Progenitor cell of endocrine pancreas (in vitro differentiated cells): ENCODE measurements around the gene TUFM. TPM values are rescaled to one million over a fixed set of nuclear protein-coding genes. Genes with fewer than 3 reads are reported as not detected.

Source experiments
- DNase-seq: peaks from one replicate; pipeline ENCODE4 v3.0.0; 2021; ENCODE audit warnings: low spot score; ENCODE audit not compliant: unreplicated experiment
- H3K27ac Mint-ChIP-seq: 2 replicates; pipeline ENCODE4 v1.8.0; 2021; ENCODE audit warnings: mild to moderate bottlenecking, moderate library complexity, mixed read lengths
- H3K27me3 Mint-ChIP-seq: 2 replicates; pipeline ENCODE4 v1.8.0; 2021; ENCODE audit warnings: mixed read lengths
- H3K36me3 Mint-ChIP-seq: 2 replicates; pipeline ENCODE4 v1.8.0; 2022; ENCODE audit warnings: mixed read lengths; ENCODE audit not compliant: insufficient read depth
- H3K4me1 Mint-ChIP-seq: 2 replicates; pipeline ENCODE4 v1.8.0; 2021; ENCODE audit warnings: low read depth, mixed read lengths
- H3K4me3 Mint-ChIP-seq: 2 replicates; pipeline ENCODE4 v1.8.0; 2021; ENCODE audit warnings: low read depth, mild to moderate bottlenecking, moderate library complexity, mixed read lengths
- H3K9me3 Mint-ChIP-seq: 2 replicates; pipeline ENCODE4 v1.8.0; 2021; ENCODE audit warnings: low read depth, mixed read lengths
- CTCF ChIP-seq: fragments of 200-600 bp; sonication (generic); IDR thresholded peaks from one replicate; pipeline ENCODE4 v1.5.0; 2021; ENCODE audit warnings: antibody characterized with exemption, mild to moderate bottlenecking; ENCODE audit not compliant: unreplicated experiment
- total RNA-seq: library from RNA; stranded (reverse); gene quantifications from 2 replicates; pipeline ENCODE4 v1.2.1, GENCODE V29; 2021

Gene TUFM
- total RNA-seq, 1 donor from 2014 or later = 158 TPM

GRCh38 chr16:28835864-28836760 lies 10.0 kb downstream of the TUFM start:
- Mint-ChIP-seq H3K4me3 (no peak overlapping the region), H3K27me3 (no peaks in the 10 kb centered on the region), H3K27ac (no peak overlapping the region), H3K9me3 (no peaks in the 10 kb centered on the region), H3K36me3 (peaks cover 33% of the 10 kb centered on the region), H3K4me1 (no peaks in the 10 kb centered on the region)
- DNase-seq = no peak
- no peak for TF ChIP-seq CTCF

- H3K9me3 Mint-ChIP-seq = no peaks in the 10 kb centered on the region
- H3K36me3 Mint-ChIP-seq = peaks cover 39% of the 10 kb centered on the region
- no peaks in the 10 kb centered on the region for H3K4me1 Mint-ChIP-seq
- DNase-seq = no peak
- no peak for TF ChIP-seq CTCF
- H3K4me3 Mint-ChIP-seq = no peak overlapping the region
- no peaks in the 10 kb centered on the region for H3K27me3 Mint-ChIP-seq
- no peak overlapping the region for H3K27ac Mint-ChIP-seq
Observed at GRCh38 chr16:28834873-28835863, 11.0 kb downstream of the TUFM start.

- H3K4me1 Mint-ChIP-seq = no peaks in the 10 kb centered on the region
- peaks cover 42% of the 10 kb centered on the region for H3K36me3 Mint-ChIP-seq
Observed at GRCh38 chr16:28834349-28834748, 11.8 kb downstream of the TUFM start.

GRCh38 chr16:28830531-28830930 lies 15.6 kb downstream of the TUFM start:
- DNase-seq = no peak
- Mint-ChIP-seq H3K36me3 (peaks cover 53% of the 10 kb centered on the region), H3K27ac (no peak overlapping the region)

More at GRCh38 chr16:28834349-28834748, 11.8 kb downstream of the TUFM start:
- DNase-seq = no peak
- no peak for TF ChIP-seq CTCF
- Mint-ChIP-seq H3K27me3 (no peaks in the 10 kb centered on the region), H3K9me3 (no peaks in the 10 kb centered on the region), H3K27ac (no peak overlapping the region), H3K4me3 (no peak overlapping the region)

More at GRCh38 chr16:28830531-28830930, 15.6 kb downstream of the TUFM start:
- TF ChIP-seq CTCF = no peak
- no peak overlapping the region for H3K4me3 Mint-ChIP-seq
- H3K4me1 Mint-ChIP-seq = peaks cover 9% of the 10 kb centered on the region
- no peaks in the 10 kb centered on the region for H3K27me3 Mint-ChIP-seq
- H3K9me3 Mint-ChIP-seq = no peaks in the 10 kb centered on the region
